Measurements from ENCODE around the gene ATF6B. TPM values are rescaled to one million over a fixed set of nuclear protein-coding genes. Genes with fewer than 3 reads are reported as not detected.

ATF6B gene
- total RNA-seq, 1 experiment from 2014 or later, result 45.3 TPM

DNA sequence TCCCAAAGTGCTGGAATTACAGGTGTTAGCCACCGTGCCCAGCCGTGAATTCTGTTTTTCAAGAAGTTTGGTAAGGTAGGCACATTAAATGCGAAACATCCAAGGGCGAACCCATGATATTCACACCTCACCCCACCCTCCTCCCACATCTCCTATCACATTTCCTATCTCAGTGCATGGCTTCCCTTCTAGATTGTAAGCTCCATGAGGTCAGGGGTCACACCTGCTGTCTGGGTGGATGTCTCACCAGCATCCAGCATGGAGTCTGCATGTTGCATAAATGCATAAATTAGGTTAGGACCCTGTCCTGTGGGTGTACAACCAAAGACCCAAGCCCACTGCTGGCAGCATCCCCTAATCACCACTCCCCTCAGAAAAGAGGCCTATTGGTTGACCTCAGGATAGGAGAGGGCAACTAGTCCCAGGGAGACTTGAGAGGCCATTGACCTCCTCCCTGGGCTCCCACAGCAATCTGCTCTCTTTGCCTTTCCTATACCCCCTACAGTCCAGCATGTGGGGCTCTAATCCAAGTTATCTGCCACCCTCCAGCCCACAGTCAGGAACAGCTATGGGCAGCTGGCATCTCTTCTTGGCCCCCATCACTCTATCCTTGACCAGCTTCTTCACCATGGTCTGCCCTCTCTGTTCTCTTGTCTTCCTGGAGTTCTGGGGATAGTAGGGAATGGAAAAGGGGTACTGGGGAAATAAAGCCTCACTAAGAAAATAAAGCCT, 19.5 kb upstream of the ATF6B start:
- H3K4me1 ChIP-seq (ENCODE audit: insufficient read depth, low read length), result peaks cover 9% of the 10 kb centered on the region
- Mint-ChIP-seq H3K4me3 (peak overlapping the region in 1 of 2 experiments; percentile 30; a peak in 1 of 5 replicates), H3K4me1 (peaks cover 32 to 55% of the 10 kb centered on the region in 2 experiments), H3K27me3 (ENCODE audit: low read depth) (peaks cover 4% of the 10 kb centered on the region; the same call in 1 of the 2 replicates), H3K36me3 (ENCODE audit: insufficient read depth in 1 of 3, low read depth in 3 of 3) (peaks cover 0 to 8% (median 3%) of the 10 kb centered on the region in 3 experiments; a peak in 2 of 7 replicates), H3K27ac (no peak overlapping the region; a peak in 1 of 7 replicates), H3K9me3 (no peaks in the 10 kb centered on the region; a peak in 1 of 5 replicates)
- H3K79me1 ChIP-seq (ENCODE audit: insufficient read depth, low read depth, low read length, poor library complexity, severe bottlenecking), result no peaks in the 10 kb centered on the region
- no peaks in the 10 kb centered on the region for H3K79me2 ChIP-seq (ENCODE audit: insufficient read depth, low read length)
- H2AK5ac ChIP-seq (ENCODE audit: insufficient read length, low read length), result no peak overlapping the region
- DNase-seq, result no peak
- no peak for TF ChIP-seq CTCF (conservative IDR thresholded peaks at IDR 0.05)
- no peaks in the 10 kb centered on the region for H4K20me1 ChIP-seq (ENCODE audit: control insufficient read depth, insufficient read depth, insufficient read length)
- no peaks in the 10 kb centered on the region; the same call in 1 of the 2 replicates for H3K27me3 ChIP-seq (ENCODE audit: insufficient read depth, low read length)
- no CpG with 5 or more reads among the region's 4 CpGs for WGBS (ENCODE audit: extremely low coverage, insufficient read length, low lambda C conversion rate)
- H3T11ph ChIP-seq (ENCODE audit: low read length), result no peak overlapping the region
- no peak overlapping the region for H2BK15ac ChIP-seq (ENCODE audit: low read depth, low read length)
- no peaks in the 10 kb centered on the region for H3K9me3 ChIP-seq (ENCODE audit: control insufficient read depth, low read depth, low read length)
- H3K27ac ChIP-seq (ENCODE audit: insufficient read length, low read depth, low read length), result no peak overlapping the region
- no peak overlapping the region for H3K4ac ChIP-seq (ENCODE audit: low read depth, low read length)
- no peak overlapping the region for H2BK20ac ChIP-seq (ENCODE audit: low read depth, low read length, poor library complexity, severe bottlenecking)
- no peak overlapping the region for H4K91ac ChIP-seq (ENCODE audit: insufficient read length, low read depth, low read length)
- no peak overlapping the region for H3K23ac ChIP-seq (ENCODE audit: insufficient read length, low read depth, low read length)
- H2BK120ac ChIP-seq (ENCODE audit: low read depth, low read length, poor library complexity, severe bottlenecking), result no peak overlapping the region
- H3K23me2 ChIP-seq (ENCODE audit: insufficient read length, low read depth, low read length, poor library complexity, severe bottlenecking), result peaks cover 21% of the 10 kb centered on the region
- H3K9ac ChIP-seq (ENCODE audit: extremely low read depth, insufficient read length, low read length), result no peak overlapping the region
- H3K14ac ChIP-seq (ENCODE audit: insufficient read depth, low read length), result no peak overlapping the region
- H3K4me2 ChIP-seq (ENCODE audit: insufficient read depth, insufficient read length, low read length), result no peak overlapping the region
- H4K8ac ChIP-seq (replicated peaks; ENCODE audit: insufficient read length, low read depth, low read length), result no peak overlapping the region
- no peak overlapping the region for H2AFZ ChIP-seq (ENCODE audit: low read length)
- no peak overlapping the region for H2BK12ac ChIP-seq (ENCODE audit: insufficient read length, low read depth, low read length)
- no peak overlapping the region for H3K18ac ChIP-seq (ENCODE audit: insufficient read length, low read depth, low read length)
- no peak overlapping the region for H4K5ac ChIP-seq (ENCODE audit: insufficient read length, low read depth, low read length)
- H3K56ac ChIP-seq (ENCODE audit: insufficient read length, low read depth, low read length), result no peak overlapping the region
- no peak overlapping the region for H2BK5ac ChIP-seq (ENCODE audit: insufficient read length, low read length)

All from H9 (cell line).